Fibroblast of lung (primary cell): ENCODE data around the gene RBBP8.

ENCODE experiments used
- EZH2 ChIP-seq: IDR thresholded peaks from 2 replicates; pipeline ENCODE4 v1.5.1; 2012; ENCODE audit warnings: low read length, control low read depth, mild to moderate bottlenecking; ENCODE audit errors: missing control alignments
- TF ChIP-seq, protein P1 (sequence below), 2 donors: IDR thresholded peaks in 1 of 2; conservative IDR thresholded peaks in 1 of 2; 1 replicate in 1 of 2; 2 replicates in 1 of 2; pipeline ENCODE4 v1.5.1; 2011 to 2012; ENCODE audit warnings: low read length in 2 of 2, control low read depth in 1 of 2, inconsistent platforms in 1 of 2, low read depth in 1 of 2, mild to moderate bottlenecking in 1 of 2

DNA sequence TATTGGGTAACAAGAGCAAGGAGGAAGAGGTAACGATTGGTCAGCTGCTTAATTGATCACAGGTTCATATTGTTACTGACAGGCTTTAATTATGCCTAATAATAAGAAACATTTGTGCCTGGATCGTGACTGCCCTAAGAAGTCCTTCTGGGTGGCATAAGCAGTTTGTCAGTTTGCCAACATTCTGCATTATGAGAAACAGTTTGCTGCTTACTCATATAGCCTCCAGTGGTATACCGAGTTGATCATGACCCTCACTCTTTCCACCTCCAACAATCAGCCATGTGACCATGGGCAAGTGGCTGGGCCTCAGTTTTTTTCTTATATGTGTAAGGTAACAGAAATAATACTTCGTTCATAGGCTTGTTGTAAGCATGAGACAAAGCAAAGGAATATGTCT lies 105.6 kb downstream of the RBBP8 start:
- TF ChIP-seq, protein P1, sequence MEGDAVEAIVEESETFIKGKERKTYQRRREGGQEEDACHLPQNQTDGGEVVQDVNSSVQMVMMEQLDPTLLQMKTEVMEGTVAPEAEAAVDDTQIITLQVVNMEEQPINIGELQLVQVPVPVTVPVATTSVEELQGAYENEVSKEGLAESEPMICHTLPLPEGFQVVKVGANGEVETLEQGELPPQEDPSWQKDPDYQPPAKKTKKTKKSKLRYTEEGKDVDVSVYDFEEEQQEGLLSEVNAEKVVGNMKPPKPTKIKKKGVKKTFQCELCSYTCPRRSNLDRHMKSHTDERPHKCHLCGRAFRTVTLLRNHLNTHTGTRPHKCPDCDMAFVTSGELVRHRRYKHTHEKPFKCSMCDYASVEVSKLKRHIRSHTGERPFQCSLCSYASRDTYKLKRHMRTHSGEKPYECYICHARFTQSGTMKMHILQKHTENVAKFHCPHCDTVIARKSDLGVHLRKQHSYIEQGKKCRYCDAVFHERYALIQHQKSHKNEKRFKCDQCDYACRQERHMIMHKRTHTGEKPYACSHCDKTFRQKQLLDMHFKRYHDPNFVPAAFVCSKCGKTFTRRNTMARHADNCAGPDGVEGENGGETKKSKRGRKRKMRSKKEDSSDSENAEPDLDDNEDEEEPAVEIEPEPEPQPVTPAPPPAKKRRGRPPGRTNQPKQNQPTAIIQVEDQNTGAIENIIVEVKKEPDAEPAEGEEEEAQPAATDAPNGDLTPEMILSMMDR (conservative IDR thresholded peaks at IDR 0.05 in 1 of 2, IDR thresholded peaks at IDR 0.05 in 1 of 2; ENCODE audit: low read depth in 1 of 2, low read length in 2 of 2), result no peak
- no peak for TF ChIP-seq EZH2
